Peyer's patch (tissue), 4 donors: ENCODE results near the gene SLC6A8. TPM values are rescaled to one million over a fixed set of nuclear protein-coding genes. Genes with fewer than 3 reads are reported as not detected.

Source experiments
- DNase-seq, 3 donors: peaks; one replicate each; pipeline ENCODE4 v3.0.0-alpha.2; 2017 to 2019
- H3K27ac ChIP-seq, 4 donors: fragments of 200-600 bp; sonication (generic); one replicate each; pipeline ENCODE4 v1.5.1; 2016 to 2019
- H3K27me3 ChIP-seq, 2 donors: fragments of 200-600 bp; sonication (generic); one replicate each; pipeline ENCODE4 v1.5.1; 2019
- H3K36me3 ChIP-seq, 3 donors: fragments of 200-600 bp; sonication (generic); one replicate each; pipeline ENCODE4 v1.5.1; 2016 to 2019
- H3K4me1 ChIP-seq, 4 donors: fragments of 200-600 bp; sonication (generic); one replicate each; pipeline ENCODE4 v1.5.1; 2016 to 2019
- H3K4me3 ChIP-seq, 4 donors: fragments of 200-600 bp; sonication (generic); 1 replicate in 3 of 4; 2 replicates in 1 of 4; pipeline ENCODE4 v1.5.1; 2016 to 2019; ENCODE audit warnings: mild to moderate bottlenecking in 1 of 4
- H3K9me3 ChIP-seq, 4 donors: fragments of 200-600 bp; sonication (generic); one replicate each; pipeline ENCODE4 v1.5.1; 2016 to 2019; ENCODE audit warnings: mild to moderate bottlenecking in 1 of 4
- POLR2A ChIP-seq, 2 donors: fragments of 450-650 bp; IDR thresholded peaks; one replicate each; pipeline ENCODE4 v1.5.1; 2017; ENCODE audit warnings: antibody characterized with exemption in 2 of 2, mild to moderate bottlenecking in 2 of 2, moderate library complexity in 2 of 2
- total RNA-seq, 4 donors: library from RNA; depleted of rRNA; stranded (reverse); fragments of >200 nt; gene quantifications; one replicate each; pipeline ENCODE4 v1.1.0, GENCODE V29; 2016
- TF ChIP-seq, protein P1 (sequence below), 6 experiments: fragments of 450-650 bp in 4 of 6; fragments of 200-600 bp in 2 of 6; sonication (generic) in 1 of 6; IDR thresholded peaks; one replicate each; pipeline ENCODE4 v1.5.1; 2017 to 2019; ENCODE audit warnings: antibody characterized with exemption in 6 of 6, mild to moderate bottlenecking in 3 of 6, moderate library complexity in 1 of 6

Gene SLC6A8
- total RNA-seq, 4 donors from 2014 or later: 36.3 to 562 (median 146) TPM

DNA sequence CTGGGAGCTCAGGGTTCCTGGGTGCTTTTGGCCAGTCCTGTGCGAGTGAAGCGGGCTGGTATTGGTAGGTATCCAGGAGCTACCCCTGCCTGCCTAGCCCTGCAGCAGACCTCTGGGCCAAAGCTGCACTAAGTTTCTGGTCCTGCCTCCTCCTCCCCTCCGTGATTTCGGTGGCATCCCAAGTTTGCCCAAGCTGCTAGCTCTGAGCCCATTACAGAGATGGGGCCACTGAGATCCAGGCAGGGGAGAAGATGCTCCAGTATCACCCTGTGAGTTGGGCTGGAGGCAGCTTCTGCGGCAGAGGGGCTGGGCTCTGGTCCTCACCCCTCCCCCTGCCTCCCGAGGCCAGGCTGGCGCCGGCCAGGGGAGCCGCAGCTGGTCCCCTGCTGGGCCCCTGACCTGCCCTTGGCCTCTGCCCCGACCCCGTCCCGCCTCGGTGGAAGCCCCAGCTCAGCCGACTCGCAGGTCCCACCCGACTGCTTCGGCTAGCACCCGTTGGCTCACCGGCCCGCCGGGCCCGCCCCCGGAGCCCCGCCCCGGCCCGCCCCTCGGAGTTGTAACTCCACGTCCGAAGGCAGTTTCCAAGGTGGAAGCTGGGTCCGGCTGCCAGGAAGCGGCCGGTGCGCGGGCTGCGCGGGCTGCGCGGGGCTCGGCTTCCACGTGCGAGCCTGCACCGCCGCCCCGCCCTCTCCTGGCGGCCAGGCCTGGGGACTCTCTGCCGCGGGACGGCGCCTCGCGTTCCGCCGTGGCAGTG, 40.9 kb upstream of the SLC6A8 start, which contains the start of gene DUSP9:
Gene DUSP9, plus strand, starts transcription at position 584 of the 754 bp plus-strand sequence. CDS start 751 bp downstream, outside the sequence.
- H3K36me3 ChIP-seq: no peaks in the 10 kb centered on the region
- peaks cover 0 to 27% (median 4%) of the 10 kb centered on the region in 4 donors for H3K4me1 ChIP-seq
- DNase-seq: peak in 2 of 3 donors; percentile 45 to 59
- H3K4me3 ChIP-seq: peak within 1 kb of the TSS in 3 of 4 donors; percentile 30 to 36 (median 36)
- no peaks in the 10 kb centered on the region for H3K9me3 ChIP-seq
- no peak within 1 kb of the TSS for H3K27ac ChIP-seq
- H3K27me3 ChIP-seq: peaks cover 0 to 10% of the 10 kb centered on the region in 2 donors
- TF ChIP-seq POLR2A (IDR thresholded peaks at IDR 0.05): no peak
- TF ChIP-seq, protein P1, sequence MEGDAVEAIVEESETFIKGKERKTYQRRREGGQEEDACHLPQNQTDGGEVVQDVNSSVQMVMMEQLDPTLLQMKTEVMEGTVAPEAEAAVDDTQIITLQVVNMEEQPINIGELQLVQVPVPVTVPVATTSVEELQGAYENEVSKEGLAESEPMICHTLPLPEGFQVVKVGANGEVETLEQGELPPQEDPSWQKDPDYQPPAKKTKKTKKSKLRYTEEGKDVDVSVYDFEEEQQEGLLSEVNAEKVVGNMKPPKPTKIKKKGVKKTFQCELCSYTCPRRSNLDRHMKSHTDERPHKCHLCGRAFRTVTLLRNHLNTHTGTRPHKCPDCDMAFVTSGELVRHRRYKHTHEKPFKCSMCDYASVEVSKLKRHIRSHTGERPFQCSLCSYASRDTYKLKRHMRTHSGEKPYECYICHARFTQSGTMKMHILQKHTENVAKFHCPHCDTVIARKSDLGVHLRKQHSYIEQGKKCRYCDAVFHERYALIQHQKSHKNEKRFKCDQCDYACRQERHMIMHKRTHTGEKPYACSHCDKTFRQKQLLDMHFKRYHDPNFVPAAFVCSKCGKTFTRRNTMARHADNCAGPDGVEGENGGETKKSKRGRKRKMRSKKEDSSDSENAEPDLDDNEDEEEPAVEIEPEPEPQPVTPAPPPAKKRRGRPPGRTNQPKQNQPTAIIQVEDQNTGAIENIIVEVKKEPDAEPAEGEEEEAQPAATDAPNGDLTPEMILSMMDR (IDR thresholded peaks at IDR 0.05): no peak

DNA sequence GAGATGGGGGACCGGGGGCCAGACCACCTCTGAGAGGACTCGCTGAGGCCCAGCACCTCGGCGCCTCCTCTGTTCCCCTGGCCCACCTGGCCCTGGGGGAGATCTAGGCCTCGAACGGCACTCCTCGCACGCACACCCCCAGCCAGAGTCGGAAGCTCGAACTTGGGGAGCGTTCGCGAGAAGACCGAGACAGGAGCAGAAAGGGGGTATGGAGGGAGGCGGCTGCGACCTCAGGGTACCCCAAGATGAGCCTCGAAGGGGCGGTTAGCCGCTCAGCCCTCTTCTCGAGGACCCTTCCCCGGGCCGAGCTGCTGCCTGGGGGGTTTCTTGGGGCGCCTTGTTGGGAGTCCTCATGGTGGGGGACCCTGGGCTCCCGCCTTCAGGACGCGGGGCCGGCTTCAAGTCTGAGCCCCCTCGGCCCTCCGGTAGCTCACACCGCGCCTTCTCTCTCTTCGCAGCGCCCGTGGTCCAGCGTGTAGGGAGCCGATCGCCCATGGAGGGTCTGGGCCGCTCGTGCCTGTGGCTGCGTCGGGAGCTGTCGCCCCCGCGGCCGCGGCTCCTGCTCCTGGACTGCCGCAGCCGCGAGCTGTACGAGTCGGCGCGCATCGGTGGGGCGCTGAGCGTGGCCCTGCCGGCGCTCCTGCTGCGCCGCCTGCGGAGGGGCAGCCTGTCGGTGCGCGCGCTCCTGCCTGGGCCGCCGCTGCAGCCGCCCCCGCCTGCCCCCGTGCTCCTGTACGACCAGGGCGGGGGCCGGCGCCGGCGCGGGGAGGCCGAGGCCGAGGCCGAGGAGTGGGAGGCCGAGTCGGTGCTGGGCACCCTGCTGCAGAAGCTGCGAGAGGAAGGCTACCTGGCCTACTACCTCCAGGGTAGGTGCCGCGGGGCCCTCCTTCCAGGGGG, 40.0 kb upstream of the SLC6A8 start:
- H3K36me3 ChIP-seq: no peaks in the 10 kb centered on the region
- peak overlapping the region in 3 of 4 donors; percentile 30 to 36 (median 36) for H3K4me3 ChIP-seq
- no peaks in the 10 kb centered on the region for H3K9me3 ChIP-seq
- H3K27me3 ChIP-seq: peaks cover 0 to 10% of the 10 kb centered on the region in 2 donors
- DNase-seq: peak in 2 of 3 donors; percentile 16 to 36
- no peak overlapping the region for H3K27ac ChIP-seq
- H3K4me1 ChIP-seq: peaks cover 0 to 18% (median under 1%) of the 10 kb centered on the region in 4 donors
- no peak for TF ChIP-seq POLR2A (IDR thresholded peaks at IDR 0.05)
- TF ChIP-seq, protein P1 (IDR thresholded peaks at IDR 0.05): no peak

DNA sequence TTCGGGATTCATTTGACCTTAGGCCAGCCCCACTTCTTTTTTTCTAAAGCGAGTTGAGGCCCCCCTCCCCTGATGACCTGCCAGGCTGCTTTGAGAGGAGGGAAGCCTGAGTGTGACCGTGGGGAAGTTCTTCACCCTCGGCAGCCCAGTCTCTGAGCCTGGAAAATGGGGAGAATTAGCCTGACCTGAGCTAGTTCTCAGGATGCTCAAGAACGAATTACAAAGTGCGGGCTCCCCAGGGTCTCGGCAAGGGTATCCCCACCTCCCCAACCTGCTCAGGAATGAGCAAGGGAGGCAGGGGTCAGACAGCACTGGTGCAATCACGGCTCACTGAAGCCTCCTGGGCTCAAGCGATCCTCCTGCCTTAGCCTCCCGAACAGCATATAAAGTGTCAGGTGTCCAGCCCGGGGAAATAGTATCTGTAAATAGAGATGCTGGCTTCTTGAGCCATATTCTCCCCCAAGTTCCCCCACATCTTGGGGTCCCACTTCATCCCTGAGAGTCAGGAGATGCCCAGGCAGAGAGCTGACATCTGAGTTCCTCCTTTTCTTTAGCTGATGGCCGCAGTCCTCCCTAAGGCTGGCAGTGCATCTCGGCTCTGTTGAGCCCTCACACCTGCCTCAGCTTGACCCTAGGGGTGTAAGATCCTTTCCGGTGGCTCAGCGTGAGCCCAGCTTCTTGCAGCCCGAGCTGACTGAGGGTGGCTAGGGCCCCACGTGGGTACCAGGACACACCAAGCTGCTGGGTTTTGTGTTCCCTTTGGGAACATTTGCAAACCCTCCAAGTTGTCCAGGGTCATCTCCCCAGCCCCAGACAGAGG, 39.2 kb upstream of the SLC6A8 start:
- Histone ChIP-seq H3K36me3 (no peaks in the 10 kb centered on the region), H3K4me3 (no peak overlapping the region), H3K9me3 (no peaks in the 10 kb centered on the region), H3K4me1 (peaks cover 0 to 14% (median 0%) of the 10 kb centered on the region in 4 donors), H3K27me3 (peaks cover 0 to 6% of the 10 kb centered on the region in 2 donors), H3K27ac (no peak overlapping the region)
- DNase-seq: peak in 1 of 3 donors; percentile 34
- TF ChIP-seq POLR2A (IDR thresholded peaks at IDR 0.05): no peak
- TF ChIP-seq, protein P1 (IDR thresholded peaks at IDR 0.05): no peak

DNA sequence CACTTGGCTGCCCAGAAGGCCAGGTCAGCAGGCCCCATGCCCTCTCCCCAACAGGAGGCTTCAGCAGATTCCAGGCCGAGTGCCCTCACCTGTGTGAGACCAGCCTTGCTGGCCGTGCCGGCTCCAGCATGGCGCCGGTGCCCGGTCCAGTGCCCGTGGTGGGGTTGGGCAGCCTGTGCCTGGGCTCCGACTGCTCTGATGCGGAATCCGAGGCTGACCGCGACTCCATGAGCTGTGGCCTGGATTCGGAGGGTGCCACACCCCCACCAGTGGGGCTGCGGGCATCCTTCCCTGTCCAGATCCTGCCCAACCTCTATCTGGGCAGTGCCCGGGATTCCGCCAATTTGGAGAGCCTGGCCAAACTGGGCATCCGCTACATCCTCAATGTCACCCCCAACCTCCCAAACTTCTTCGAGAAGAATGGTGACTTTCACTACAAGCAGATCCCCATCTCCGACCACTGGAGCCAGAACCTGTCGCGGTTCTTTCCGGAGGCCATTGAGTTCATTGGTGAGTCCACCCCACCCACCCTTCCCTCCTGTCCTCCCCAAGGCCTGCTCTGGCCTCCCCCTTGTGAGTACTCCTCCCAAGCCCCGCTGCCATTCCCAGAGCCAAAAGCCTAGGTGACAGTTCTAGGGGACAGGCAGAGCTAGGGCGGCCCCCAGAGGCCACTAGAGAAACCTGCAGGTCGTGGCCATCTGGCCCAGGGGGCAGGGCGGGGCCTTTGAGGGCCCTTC, 38.4 kb upstream of the SLC6A8 start:
- Histone ChIP-seq H3K4me1 (peaks cover 0 to 11% (median 0%) of the 10 kb centered on the region in 4 donors), H3K27me3 (peaks cover 0 to 6% of the 10 kb centered on the region in 2 donors), H3K9me3 (no peaks in the 10 kb centered on the region), H3K36me3 (no peaks in the 10 kb centered on the region), H3K4me3 (no peak overlapping the region), H3K27ac (no peak overlapping the region)
- peak; percentile 20 to 55 (median 49) for DNase-seq
- no peak for TF ChIP-seq POLR2A (IDR thresholded peaks at IDR 0.05)
- TF ChIP-seq, protein P1 (IDR thresholded peaks at IDR 0.05): peak in 4 of 6 experiments; percentile 27 to 34 (median 32)
